Nephron (organoid): ENCODE results near the gene ACKR2.

Source experiments
- H3K27ac Mint-ChIP-seq, 3 experiments: 2 replicates each; pipeline ENCODE4 v1.8.0; 2020; ENCODE audit warnings: mixed read lengths in 3 of 3, mild to moderate bottlenecking in 2 of 3, moderate library complexity in 1 of 3
- H3K27me3 Mint-ChIP-seq: 2 replicates; pipeline ENCODE4 v1.8.0; 2021; ENCODE audit warnings: low read depth, mild to moderate bottlenecking, moderate library complexity, mixed read lengths
- H3K36me3 Mint-ChIP-seq: 2 replicates; pipeline ENCODE4 v1.8.0; 2020; ENCODE audit warnings: low read depth, mixed read lengths
- H3K4me1 Mint-ChIP-seq: 2 replicates; pipeline ENCODE4 v1.8.0; 2020; ENCODE audit warnings: mixed read lengths
- H3K4me3 Mint-ChIP-seq, 3 experiments: 2 replicates each; pipeline ENCODE4 v1.8.0; 2020; ENCODE audit warnings: mild to moderate bottlenecking in 3 of 3, mixed read lengths in 3 of 3, moderate library complexity in 2 of 3
- H3K9me3 Mint-ChIP-seq: 2 replicates; pipeline ENCODE4 v1.8.0; 2020; ENCODE audit warnings: mixed read lengths
- TF ChIP-seq, protein P1 (sequence below), 3 experiments: fragments of 200-600 bp; sonication (generic); IDR thresholded peaks; one replicate each; pipeline ENCODE4 v1.5.0; 2021; ENCODE audit warnings: antibody characterized with exemption in 3 of 3; ENCODE audit not compliant: unreplicated experiment in 3 of 3

ACKR2 gene

GRCh38 chr3:42831321-42831713, 22.1 kb downstream of the ACKR2 start:
- Mint-ChIP-seq H3K27ac (no peak overlapping the region), H3K4me1 (peaks cover 4% of the 10 kb centered on the region), H3K4me3 (no peak overlapping the region), H3K27me3 (peaks cover 14% of the 10 kb centered on the region), H3K9me3 (no peaks in the 10 kb centered on the region), H3K36me3 (no peaks in the 10 kb centered on the region)
- TF ChIP-seq, protein P1, sequence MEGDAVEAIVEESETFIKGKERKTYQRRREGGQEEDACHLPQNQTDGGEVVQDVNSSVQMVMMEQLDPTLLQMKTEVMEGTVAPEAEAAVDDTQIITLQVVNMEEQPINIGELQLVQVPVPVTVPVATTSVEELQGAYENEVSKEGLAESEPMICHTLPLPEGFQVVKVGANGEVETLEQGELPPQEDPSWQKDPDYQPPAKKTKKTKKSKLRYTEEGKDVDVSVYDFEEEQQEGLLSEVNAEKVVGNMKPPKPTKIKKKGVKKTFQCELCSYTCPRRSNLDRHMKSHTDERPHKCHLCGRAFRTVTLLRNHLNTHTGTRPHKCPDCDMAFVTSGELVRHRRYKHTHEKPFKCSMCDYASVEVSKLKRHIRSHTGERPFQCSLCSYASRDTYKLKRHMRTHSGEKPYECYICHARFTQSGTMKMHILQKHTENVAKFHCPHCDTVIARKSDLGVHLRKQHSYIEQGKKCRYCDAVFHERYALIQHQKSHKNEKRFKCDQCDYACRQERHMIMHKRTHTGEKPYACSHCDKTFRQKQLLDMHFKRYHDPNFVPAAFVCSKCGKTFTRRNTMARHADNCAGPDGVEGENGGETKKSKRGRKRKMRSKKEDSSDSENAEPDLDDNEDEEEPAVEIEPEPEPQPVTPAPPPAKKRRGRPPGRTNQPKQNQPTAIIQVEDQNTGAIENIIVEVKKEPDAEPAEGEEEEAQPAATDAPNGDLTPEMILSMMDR (IDR thresholded peaks at IDR 0.05; ENCODE audit: unreplicated experiment in 3 of 3) = peak; percentile 57 to 73 (median 63)

- H3K4me1 Mint-ChIP-seq = no peaks in the 10 kb centered on the region
- no peaks in the 10 kb centered on the region for H3K9me3 Mint-ChIP-seq
- no peaks in the 10 kb centered on the region for H3K36me3 Mint-ChIP-seq
- H3K27ac Mint-ChIP-seq = no peak overlapping the region
- H3K27me3 Mint-ChIP-seq = peaks cover 12% of the 10 kb centered on the region
- TF ChIP-seq, protein P1 (IDR thresholded peaks at IDR 0.05; ENCODE audit: unreplicated experiment in 3 of 3) = no peak
- H3K4me3 Mint-ChIP-seq = no peak overlapping the region
Measured at GRCh38 chr3:42836150-42837123, 27.2 kb downstream of the ACKR2 start.

DNA sequence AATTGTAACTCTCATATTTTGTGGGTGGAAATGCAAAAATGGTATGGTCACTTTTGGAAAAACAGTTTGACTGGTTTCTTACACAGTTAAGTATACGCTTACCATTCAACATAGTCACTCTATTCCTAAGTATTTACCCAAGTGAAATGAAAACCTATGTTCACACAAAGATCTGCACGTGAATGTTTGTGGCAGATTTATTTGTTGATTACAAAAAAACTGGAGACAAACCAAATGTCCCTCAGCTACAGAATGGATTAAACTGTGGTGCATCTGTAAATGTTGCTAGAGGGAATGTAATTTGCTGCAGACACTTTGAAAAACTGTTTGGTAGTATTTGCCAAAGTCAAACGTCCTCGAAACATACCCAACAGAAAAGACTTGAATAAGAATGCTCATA, 29.3 kb downstream of the ACKR2 start:
- no peak overlapping the region for H3K27ac Mint-ChIP-seq
- no peaks in the 10 kb centered on the region for H3K36me3 Mint-ChIP-seq
- no peaks in the 10 kb centered on the region for H3K9me3 Mint-ChIP-seq
- H3K4me3 Mint-ChIP-seq = no peak overlapping the region
- peaks cover 12% of the 10 kb centered on the region for H3K27me3 Mint-ChIP-seq
- peaks cover under 1% of the 10 kb centered on the region for H3K4me1 Mint-ChIP-seq
- TF ChIP-seq, protein P1 (IDR thresholded peaks at IDR 0.05; ENCODE audit: unreplicated experiment in 3 of 3) = no peak

DNA sequence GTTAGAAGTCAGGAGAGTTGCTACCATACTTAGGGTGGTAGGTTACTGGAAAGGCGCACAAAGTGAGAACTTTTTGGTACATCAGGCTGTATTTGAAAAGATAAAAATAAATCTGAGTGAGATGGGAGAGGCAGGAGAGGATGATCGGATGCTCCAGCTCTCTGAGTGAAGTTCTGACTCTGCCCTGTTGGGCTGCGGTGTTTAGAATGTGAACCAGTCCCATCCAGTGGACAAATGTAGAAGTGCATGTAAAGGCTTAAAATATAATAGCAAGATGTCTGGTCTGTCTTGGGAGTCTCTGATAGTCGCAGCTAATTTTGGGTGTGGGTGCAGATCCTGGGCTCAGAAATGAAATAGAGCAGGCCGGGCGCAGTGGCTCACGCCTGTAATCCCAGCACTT, 30.4 kb downstream of the ACKR2 start:
- H3K27me3 Mint-ChIP-seq = peaks cover 12% of the 10 kb centered on the region
- peaks cover 8% of the 10 kb centered on the region for H3K4me1 Mint-ChIP-seq
- H3K27ac Mint-ChIP-seq = no peak overlapping the region
- TF ChIP-seq, protein P1 (IDR thresholded peaks at IDR 0.05; ENCODE audit: unreplicated experiment in 3 of 3) = peak; percentile 68 to 87 (median 77)
- H3K36me3 Mint-ChIP-seq = no peaks in the 10 kb centered on the region
- H3K4me3 Mint-ChIP-seq = no peak overlapping the region
- no peaks in the 10 kb centered on the region for H3K9me3 Mint-ChIP-seq

DNA sequence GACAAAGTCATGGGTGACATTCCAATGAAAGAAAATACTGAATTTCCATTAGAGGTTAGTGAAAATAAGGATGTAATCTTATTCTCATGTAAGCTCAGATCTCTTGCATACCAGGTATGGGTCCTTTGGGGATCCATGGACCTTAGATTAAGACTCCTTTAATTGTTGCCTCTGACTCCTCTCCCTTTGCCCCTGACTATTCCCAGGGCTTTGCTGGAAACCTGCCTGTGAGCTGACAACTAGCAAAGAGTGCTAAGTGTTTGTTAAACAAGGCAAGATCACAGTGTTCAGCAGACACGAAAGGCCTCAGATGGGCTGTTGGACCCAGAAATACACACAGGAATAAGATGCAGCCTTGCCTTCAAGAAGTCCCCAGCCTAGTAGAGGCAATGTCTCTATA, 32.1 kb downstream of the ACKR2 start:
- no peaks in the 10 kb centered on the region for H3K36me3 Mint-ChIP-seq
- TF ChIP-seq, protein P1 (IDR thresholded peaks at IDR 0.05; ENCODE audit: unreplicated experiment in 3 of 3) = no peak
- H3K9me3 Mint-ChIP-seq = no peaks in the 10 kb centered on the region
- H3K27ac Mint-ChIP-seq = no peak overlapping the region
- no peak overlapping the region for H3K4me3 Mint-ChIP-seq
- peaks cover 5% of the 10 kb centered on the region for H3K27me3 Mint-ChIP-seq
- H3K4me1 Mint-ChIP-seq = peaks cover 8% of the 10 kb centered on the region
